Measurements from ENCODE around the gene MBD1.
"Not testable (repeated sequence)": the region's sequence is repeated elsewhere in the genome, so short reads cannot be mapped to it uniquely, and the experiment has no call there.

MBD1 gene, protein sequence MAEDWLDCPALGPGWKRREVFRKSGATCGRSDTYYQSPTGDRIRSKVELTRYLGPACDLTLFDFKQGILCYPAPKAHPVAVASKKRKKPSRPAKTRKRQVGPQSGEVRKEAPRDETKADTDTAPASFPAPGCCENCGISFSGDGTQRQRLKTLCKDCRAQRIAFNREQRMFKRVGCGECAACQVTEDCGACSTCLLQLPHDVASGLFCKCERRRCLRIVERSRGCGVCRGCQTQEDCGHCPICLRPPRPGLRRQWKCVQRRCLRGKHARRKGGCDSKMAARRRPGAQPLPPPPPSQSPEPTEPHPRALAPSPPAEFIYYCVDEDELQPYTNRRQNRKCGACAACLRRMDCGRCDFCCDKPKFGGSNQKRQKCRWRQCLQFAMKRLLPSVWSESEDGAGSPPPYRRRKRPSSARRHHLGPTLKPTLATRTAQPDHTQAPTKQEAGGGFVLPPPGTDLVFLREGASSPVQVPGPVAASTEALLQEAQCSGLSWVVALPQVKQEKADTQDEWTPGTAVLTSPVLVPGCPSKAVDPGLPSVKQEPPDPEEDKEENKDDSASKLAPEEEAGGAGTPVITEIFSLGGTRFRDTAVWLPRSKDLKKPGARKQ

DNA sequence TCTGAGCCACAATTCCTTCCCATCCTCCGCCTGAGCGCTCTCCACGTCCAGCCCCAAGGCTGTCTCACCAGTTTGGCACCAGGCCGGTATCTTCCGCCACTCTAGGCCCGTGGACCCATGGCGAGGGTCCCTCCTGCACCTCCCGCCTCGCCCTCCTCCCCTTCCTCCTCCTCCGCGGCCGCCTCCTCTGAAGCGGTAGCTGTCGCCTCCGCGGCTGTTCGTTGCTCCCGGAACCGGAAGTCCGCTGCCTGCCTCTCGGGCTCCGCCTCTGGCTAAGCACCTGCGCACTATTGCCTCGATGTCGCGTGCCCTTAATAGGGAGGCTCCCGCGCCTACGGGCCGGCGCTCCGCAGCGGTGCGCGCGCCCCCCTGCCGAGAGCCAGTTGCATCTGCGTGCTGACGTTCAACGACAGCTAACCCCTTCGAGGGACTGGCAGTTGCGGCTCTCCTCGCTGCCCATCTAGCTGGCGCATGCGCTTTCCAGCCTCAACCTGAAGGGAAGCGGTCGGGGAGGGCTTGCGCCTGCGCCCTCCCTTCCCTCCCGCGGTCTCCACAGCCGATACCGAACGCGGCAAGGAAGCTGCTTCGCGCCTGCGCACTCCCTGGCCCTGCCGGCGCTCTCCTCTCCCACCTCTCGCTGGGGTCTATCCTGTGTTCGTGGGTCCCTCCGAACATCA, at the start of gene MBD1:
TSS of gene MBD1 (minus strand) at position 229 of the 677 bp plus-strand sequence. CDS start 1,531 bp downstream, outside the sequence.
- DNase-seq (ENCODE audit: low read depth in 1 of 2, low spot score in 1 of 2), result peak; percentile 90 to 94

GRCh38 chr18:50330176-50330575, 48.9 kb upstream of the MBD1 start:
- no peak for DNase-seq (ENCODE audit: low read depth in 1 of 2, low spot score in 1 of 2)

GRCh38 chr18:50327983-50328382, 46.7 kb upstream of the MBD1 start:
- DNase-seq (ENCODE audit: low read depth in 1 of 2, low spot score in 1 of 2), result no peak

- DNase-seq (ENCODE audit: low read depth in 1 of 2, low spot score in 1 of 2), result no peak
Observed at GRCh38 chr18:50320719-50321118, 39.4 kb upstream of the MBD1 start.

DNA sequence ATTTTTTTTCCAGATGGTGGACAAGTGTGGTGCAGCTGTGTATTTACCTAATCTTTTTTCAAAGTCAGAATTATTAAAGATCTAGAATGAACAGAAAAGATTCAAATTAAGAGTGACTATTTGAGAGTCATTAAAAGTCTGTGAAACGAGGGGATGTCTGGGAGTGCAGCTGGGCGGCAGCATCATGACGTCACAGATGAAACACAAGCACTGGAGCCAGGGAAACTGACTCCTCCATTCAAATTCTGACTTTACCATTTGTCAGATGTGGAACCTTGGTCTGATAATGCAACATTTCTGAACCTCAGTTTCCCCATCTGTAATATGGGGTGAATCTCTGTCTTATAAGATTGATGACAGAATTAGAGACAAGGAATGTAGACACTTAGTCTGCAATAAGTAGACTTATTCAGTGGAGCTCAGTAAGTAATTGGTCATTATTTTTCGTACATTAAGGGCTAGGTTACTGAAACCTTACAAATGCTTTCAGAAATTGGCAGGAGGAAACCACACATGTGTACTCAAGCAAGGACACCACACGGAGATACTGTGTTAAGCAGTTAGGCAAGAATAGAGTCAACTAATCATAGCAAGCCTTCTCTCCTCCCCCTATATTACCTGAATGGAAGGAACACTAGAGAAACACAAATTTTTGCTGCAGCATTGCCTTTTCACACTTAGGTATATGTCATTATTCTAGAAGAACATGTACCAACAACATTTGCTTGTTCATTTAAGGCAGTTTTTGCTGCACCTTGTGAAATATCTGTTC, 34.0 kb upstream of the MBD1 start:
- no peak for DNase-seq (ENCODE audit: low read depth in 1 of 2, low spot score in 1 of 2)

- DNase-seq (ENCODE audit: low read depth in 1 of 2, low spot score in 1 of 2), result no peak
Observed at GRCh38 chr18:50313873-50314460, 32.6 kb upstream of the MBD1 start.

DNA sequence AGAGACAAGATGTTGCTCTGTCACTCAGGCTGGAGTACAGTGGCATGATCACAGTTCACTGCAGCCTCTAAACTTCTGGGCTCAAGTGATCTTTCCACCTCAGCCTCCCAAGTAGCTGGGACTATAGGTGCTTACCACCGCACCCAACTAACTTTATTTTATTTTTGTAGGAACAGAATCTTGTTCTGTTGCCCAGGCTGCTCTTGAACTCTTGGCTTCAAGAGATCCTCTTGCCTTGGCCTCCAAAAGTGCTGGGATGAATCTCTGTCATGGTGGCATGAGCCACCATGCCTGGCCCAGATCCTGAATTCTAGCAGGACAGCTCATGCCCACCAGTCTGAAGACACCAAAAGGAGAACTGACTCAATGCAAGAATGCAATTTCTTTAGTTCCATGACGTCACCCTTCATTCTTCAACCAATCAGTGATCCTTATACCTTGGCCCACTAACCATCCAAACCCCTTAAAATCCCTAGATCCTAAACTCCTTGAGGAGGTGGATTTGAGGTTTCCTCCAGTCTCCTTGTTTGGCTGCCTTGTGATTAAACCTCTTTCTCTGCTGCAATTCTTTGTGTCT, 31.8 kb upstream of the MBD1 start:
- DNase-seq (ENCODE audit: low read depth in 1 of 2, low spot score in 1 of 2), result no peak

- DNase-seq (ENCODE audit: low read depth in 1 of 2, low spot score in 1 of 2), result no peak
Observed at GRCh38 chr18:50312296-50313030, 31.1 kb upstream of the MBD1 start.

- no peak for DNase-seq (ENCODE audit: low read depth in 1 of 2, low spot score in 1 of 2)
Observed at GRCh38 chr18:50311650-50312049, 30.3 kb upstream of the MBD1 start.

- DNase-seq (ENCODE audit: low read depth in 1 of 2, low spot score in 1 of 2), result no peak
Observed at GRCh38 chr18:50310080-50310479, 28.8 kb upstream of the MBD1 start.

DNA sequence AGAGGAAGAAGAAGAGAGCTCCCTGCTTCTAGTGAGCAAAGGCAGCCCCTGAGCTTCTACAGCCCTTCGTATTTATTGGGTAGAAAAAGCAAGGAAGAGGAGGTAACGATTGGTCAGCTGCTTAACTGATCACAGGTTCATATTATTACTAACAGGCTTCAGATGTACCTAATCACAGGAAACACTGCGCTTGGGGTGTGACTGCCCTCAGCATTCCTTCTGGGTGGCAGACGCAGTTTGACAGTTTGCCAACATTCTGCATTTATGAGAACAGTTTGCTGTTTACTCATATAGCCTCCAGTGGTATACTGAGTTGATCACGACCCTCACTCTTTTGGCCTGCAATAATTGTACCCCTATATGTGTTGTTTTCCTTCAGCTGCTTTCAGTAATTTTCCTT, 27.5 kb upstream of the MBD1 start:
- not testable (repeated sequence) for DNase-seq (ENCODE audit: low read depth in 1 of 2, low spot score in 1 of 2)

GRCh38 chr18:50307738-50308470, 26.6 kb upstream of the MBD1 start:
- peak; percentile 68 to 74 for DNase-seq (ENCODE audit: low read depth in 1 of 2, low spot score in 1 of 2)

GRCh38 chr18:50307400-50307737, 26.0 kb upstream of the MBD1 start:
- no peak for DNase-seq (ENCODE audit: low read depth in 1 of 2, low spot score in 1 of 2)

- DNase-seq (ENCODE audit: low read depth in 1 of 2, low spot score in 1 of 2), result no peak
Observed at GRCh38 chr18:50306944-50307343, 25.6 kb upstream of the MBD1 start.

GRCh38 chr18:50301074-50301473, 19.8 kb upstream of the MBD1 start:
- DNase-seq (ENCODE audit: low read depth in 1 of 2, low spot score in 1 of 2), result no peak

- DNase-seq (ENCODE audit: low read depth in 1 of 2, low spot score in 1 of 2), result no peak
Observed at GRCh38 chr18:50299626-50300388, 18.5 kb upstream of the MBD1 start.

- no peak for DNase-seq (ENCODE audit: low read depth in 1 of 2, low spot score in 1 of 2)
Observed at GRCh38 chr18:50298443-50299284, 17.3 kb upstream of the MBD1 start.

Data from stimulated activated CD4-positive, alpha-beta T cell treated with anti-CD3 and anti-CD28 coated beads, Interleukin-15, amount 100 ng/mL, for 1 hour (primary cell).